IgD-negative memory B cell (primary cell): ENCODE measurements around the gene STK32C. TPM values are rescaled to one million over a fixed set of nuclear protein-coding genes. Genes with fewer than 3 reads are reported as not detected.

ENCODE experiments used
- H3K27ac Mint-ChIP-seq, 3 donors: one replicate each; pipeline ENCODE4 v1.8.0; 2020 to 2022; ENCODE audit warnings: mild to moderate bottlenecking in 3 of 3, mixed read lengths in 3 of 3, moderate library complexity in 1 of 3
- H3K27me3 Mint-ChIP-seq: one replicate; pipeline ENCODE4 v1.8.0; 2021; ENCODE audit warnings: mixed read lengths
- H3K36me3 Mint-ChIP-seq: one replicate; pipeline ENCODE4 v1.8.0; 2020; ENCODE audit warnings: mild to moderate bottlenecking, mixed read lengths
- H3K4me1 Mint-ChIP-seq, 3 donors: one replicate each; pipeline ENCODE4 v1.8.0; 2020 to 2022; ENCODE audit warnings: mixed read lengths in 3 of 3, mild to moderate bottlenecking in 1 of 3
- H3K4me3 Mint-ChIP-seq, 4 donors: one replicate each; pipeline ENCODE4 v1.8.0; 2020 to 2022; ENCODE audit warnings: mild to moderate bottlenecking in 4 of 4, mixed read lengths in 4 of 4, moderate library complexity in 3 of 4
- H3K9me3 Mint-ChIP-seq, 3 donors: one replicate each; pipeline ENCODE4 v1.8.0; 2020 to 2021; ENCODE audit warnings: mixed read lengths in 3 of 3, mild to moderate bottlenecking in 1 of 3
- polyA plus RNA-seq: library from polyadenylated mRNA; unstranded; fragments of 300-500 nt; fragmentation: Illumina TruSeq; gene quantifications from one replicate; pipeline ENCODE4 v1.2.3, GENCODE V29; 2021

Gene STK32C
- polyA plus RNA-seq, 1 donor from 2014 or later = 4.0 TPM

GRCh38 chr10:132185601-132186487 lies 121.9 kb downstream of the STK32C start:
- peaks cover 1% of the 10 kb centered on the region for H3K36me3 Mint-ChIP-seq
- peaks cover 46% of the 10 kb centered on the region for H3K27me3 Mint-ChIP-seq
- peaks cover 0 to 4% (median 0%) of the 10 kb centered on the region in 3 donors for H3K4me1 Mint-ChIP-seq
- no peak overlapping the region for H3K4me3 Mint-ChIP-seq
- no peak overlapping the region for H3K27ac Mint-ChIP-seq
- H3K9me3 Mint-ChIP-seq = peaks cover 0 to 2% (median 0%) of the 10 kb centered on the region in 3 donors

- peaks cover 0 to 2% (median 0%) of the 10 kb centered on the region in 3 donors for H3K9me3 Mint-ChIP-seq
- peaks cover 1% of the 10 kb centered on the region for H3K36me3 Mint-ChIP-seq
- peak overlapping the region in 2 of 4 donors; percentile 39 to 49 for H3K4me3 Mint-ChIP-seq
- H3K27me3 Mint-ChIP-seq = peaks cover 45% of the 10 kb centered on the region
- no peak overlapping the region for H3K27ac Mint-ChIP-seq
- H3K4me1 Mint-ChIP-seq = peaks cover 0 to 4% (median 0%) of the 10 kb centered on the region in 3 donors
Measured at GRCh38 chr10:132184816-132185593, 122.7 kb downstream of the STK32C start.

GRCh38 chr10:132183046-132183445 lies 124.7 kb downstream of the STK32C start:
- Mint-ChIP-seq H3K36me3 (peaks cover 1% of the 10 kb centered on the region), H3K4me1 (peaks cover 0 to 4% (median 0%) of the 10 kb centered on the region in 3 donors), H3K9me3 (no peaks in the 10 kb centered on the region), H3K27me3 (peaks cover 34% of the 10 kb centered on the region), H3K27ac (no peak overlapping the region), H3K4me3 (peak overlapping the region in 1 of 4 donors; percentile 44)

GRCh38 chr10:132182591-132182990 lies 125.2 kb downstream of the STK32C start:
- Mint-ChIP-seq H3K9me3 (no peaks in the 10 kb centered on the region), H3K27ac (no peak overlapping the region), H3K4me3 (no peak overlapping the region), H3K36me3 (peaks cover 1% of the 10 kb centered on the region), H3K4me1 (peaks cover 0 to 4% (median 0%) of the 10 kb centered on the region in 3 donors), H3K27me3 (peaks cover 32% of the 10 kb centered on the region)

- H3K27me3 Mint-ChIP-seq = peaks cover 39% of the 10 kb centered on the region
- peak overlapping the region in 1 of 4 donors; percentile 21 for H3K4me3 Mint-ChIP-seq
- H3K27ac Mint-ChIP-seq = no peak overlapping the region
- H3K4me1 Mint-ChIP-seq = peaks cover 0 to 4% (median 0%) of the 10 kb centered on the region in 3 donors
- peaks cover 1% of the 10 kb centered on the region for H3K36me3 Mint-ChIP-seq
- no peaks in the 10 kb centered on the region for H3K9me3 Mint-ChIP-seq
Measured at GRCh38 chr10:132181691-132182425, 125.9 kb downstream of the STK32C start.

- Mint-ChIP-seq H3K4me3 (no peak overlapping the region), H3K9me3 (no peaks in the 10 kb centered on the region), H3K27ac (no peak overlapping the region), H3K4me1 (peaks cover 0 to 4% (median 0%) of the 10 kb centered on the region in 3 donors), H3K36me3 (peaks cover 1% of the 10 kb centered on the region), H3K27me3 (peaks cover 42% of the 10 kb centered on the region)
Measured at GRCh38 chr10:132180736-132181135, 127.0 kb downstream of the STK32C start.

GRCh38 chr10:132179551-132180392 lies 128.0 kb downstream of the STK32C start:
- Mint-ChIP-seq H3K27ac (no peak overlapping the region), H3K36me3 (no peaks in the 10 kb centered on the region), H3K4me1 (peaks cover 0 to 4% (median 0%) of the 10 kb centered on the region in 3 donors), H3K27me3 (peaks cover 36% of the 10 kb centered on the region), H3K9me3 (peaks cover 0 to 3% (median 0%) of the 10 kb centered on the region in 3 donors), H3K4me3 (no peak overlapping the region)

- peak overlapping the region in 1 of 4 donors; percentile 12 for H3K4me3 Mint-ChIP-seq
- peaks cover 34% of the 10 kb centered on the region for H3K27me3 Mint-ChIP-seq
- H3K9me3 Mint-ChIP-seq = peaks cover 0 to 4% (median 0%) of the 10 kb centered on the region in 3 donors
- peaks cover 0 to 1% (median 0%) of the 10 kb centered on the region in 3 donors for H3K4me1 Mint-ChIP-seq
- H3K36me3 Mint-ChIP-seq = no peaks in the 10 kb centered on the region
- no peak overlapping the region for H3K27ac Mint-ChIP-seq
Measured at GRCh38 chr10:132178672-132179545, 128.8 kb downstream of the STK32C start.

- Mint-ChIP-seq H3K27ac (no peak overlapping the region), H3K36me3 (no peaks in the 10 kb centered on the region), H3K9me3 (peaks cover 0 to 4% (median 0%) of the 10 kb centered on the region in 3 donors), H3K27me3 (peaks cover 32% of the 10 kb centered on the region), H3K4me3 (no peak overlapping the region), H3K4me1 (no peaks in the 10 kb centered on the region)
Measured at GRCh38 chr10:132178046-132178445, 129.7 kb downstream of the STK32C start.

GRCh38 chr10:132176623-132177500 lies 130.9 kb downstream of the STK32C start:
- H3K4me3 Mint-ChIP-seq = no peak overlapping the region
- H3K27ac Mint-ChIP-seq = peak overlapping the region in 1 of 3 donors; percentile 55
- H3K4me1 Mint-ChIP-seq = no peaks in the 10 kb centered on the region
- H3K36me3 Mint-ChIP-seq = peaks cover 1% of the 10 kb centered on the region
- H3K9me3 Mint-ChIP-seq = peaks cover 0 to 4% (median 0%) of the 10 kb centered on the region in 3 donors
- H3K27me3 Mint-ChIP-seq = peaks cover 28% of the 10 kb centered on the region

GRCh38 chr10:132175907-132176581 lies 131.7 kb downstream of the STK32C start:
- peaks cover 1% of the 10 kb centered on the region for H3K36me3 Mint-ChIP-seq
- no peaks in the 10 kb centered on the region for H3K4me1 Mint-ChIP-seq
- no peak overlapping the region for H3K4me3 Mint-ChIP-seq
- no peak overlapping the region for H3K27ac Mint-ChIP-seq
- H3K9me3 Mint-ChIP-seq = peaks cover 0 to 4% (median 0%) of the 10 kb centered on the region in 3 donors
- H3K27me3 Mint-ChIP-seq = peaks cover 25% of the 10 kb centered on the region

- Mint-ChIP-seq H3K27ac (no peak overlapping the region), H3K4me1 (no peaks in the 10 kb centered on the region), H3K27me3 (peaks cover 25% of the 10 kb centered on the region), H3K4me3 (no peak overlapping the region), H3K36me3 (peaks cover 1% of the 10 kb centered on the region), H3K9me3 (peaks cover 0 to 4% (median 0%) of the 10 kb centered on the region in 3 donors)
Measured at GRCh38 chr10:132175408-132175807, 132.3 kb downstream of the STK32C start.
